ENCODE results near the gene WWOX. TPM values are rescaled to one million over a fixed set of nuclear protein-coding genes. Genes with fewer than 3 reads are reported as not detected.

The WWOX gene
- total RNA-seq, 1 experiment from 2014 or later: 15.6 TPM

- Histone ChIP-seq H3K79me1 (ENCODE audit: insufficient read depth, low read depth, low read length, poor library complexity, severe bottlenecking) (no peaks in the 10 kb centered on the region), H4K5ac (ENCODE audit: insufficient read length, low read depth, low read length) (no peak overlapping the region), H2BK15ac (ENCODE audit: low read depth, low read length) (no peak overlapping the region), H2BK5ac (ENCODE audit: insufficient read length, low read length) (no peak overlapping the region), H3K14ac (ENCODE audit: insufficient read depth, low read length) (no peak overlapping the region), H2AK5ac (ENCODE audit: insufficient read length, low read length) (no peak overlapping the region), H3K9me3 (ENCODE audit: control insufficient read depth, low read depth, low read length) (no peaks in the 10 kb centered on the region), H2BK120ac (ENCODE audit: low read depth, low read length, poor library complexity, severe bottlenecking) (no peak overlapping the region), H2BK12ac (ENCODE audit: insufficient read length, low read depth, low read length) (no peak overlapping the region), H3T11ph (ENCODE audit: low read length) (no peak overlapping the region), H3K9ac (ENCODE audit: extremely low read depth, insufficient read length, low read length) (no peak overlapping the region), H3K18ac (ENCODE audit: insufficient read length, low read depth, low read length) (no peak overlapping the region), H3K23ac (ENCODE audit: insufficient read length, low read depth, low read length) (no peak overlapping the region), H3K27me3 (ENCODE audit: insufficient read depth, low read length) (no peaks in the 10 kb centered on the region), H4K91ac (ENCODE audit: insufficient read length, low read depth, low read length) (no peak overlapping the region), H3K4me1 (ENCODE audit: insufficient read depth, low read length) (peaks cover 18% of the 10 kb centered on the region; the same call in 1 of the 2 replicates), H3K4me2 (ENCODE audit: insufficient read depth, insufficient read length, low read length) (no peak overlapping the region), H3K4ac (ENCODE audit: low read depth, low read length) (no peak overlapping the region), H4K20me1 (ENCODE audit: control insufficient read depth, insufficient read depth, insufficient read length) (no peaks in the 10 kb centered on the region), H3K27ac (ENCODE audit: insufficient read length, low read depth, low read length) (peak overlapping the region; percentile 84), H3K23me2 (ENCODE audit: insufficient read length, low read depth, low read length, poor library complexity, severe bottlenecking) (no peaks in the 10 kb centered on the region), H3K79me2 (ENCODE audit: insufficient read depth, low read length) (no peaks in the 10 kb centered on the region), H2BK20ac (ENCODE audit: low read depth, low read length, poor library complexity, severe bottlenecking) (no peak overlapping the region), H2AFZ (ENCODE audit: low read length) (no peak overlapping the region), H4K8ac (replicated peaks; ENCODE audit: insufficient read length, low read depth, low read length) (no peak overlapping the region), H3K56ac (ENCODE audit: insufficient read length, low read depth, low read length) (no peak overlapping the region)
- peaks cover 8 to 13% (median 12%) of the 10 kb centered on the region in 3 experiments for H3K36me3 Mint-ChIP-seq (ENCODE audit: insufficient read depth in 1 of 3, low read depth in 3 of 3)
- no peak overlapping the region for H3K4me3 Mint-ChIP-seq
- H3K27me3 Mint-ChIP-seq (ENCODE audit: low read depth): no peaks in the 10 kb centered on the region
- TF ChIP-seq CTCF (conservative IDR thresholded peaks at IDR 0.05): peak; percentile 53; the same call in 2 of the 3 replicates
- peaks cover 11 to 12% of the 10 kb centered on the region in 2 experiments for H3K9me3 Mint-ChIP-seq
- peak overlapping the region; percentile 72 to 88 (median 75); a peak in 4 of 7 replicates for H3K27ac Mint-ChIP-seq
- WGBS (ENCODE audit: extremely low coverage, insufficient read length, low lambda C conversion rate): no CpG with 5 or more reads among the region's 2 CpGs
- H3K4me1 Mint-ChIP-seq: peaks cover 47 to 49% of the 10 kb centered on the region in 2 experiments
- DNase-seq: peak; percentile 79
Observed at GRCh38 chr16:79169239-79169638, 1069.8 kb downstream of the WWOX start.
